ENCODE results near the gene HMBS.
"Not testable (repeated sequence)": the region's sequence is repeated elsewhere in the genome, so short reads cannot be mapped to it uniquely, and the experiment has no call there.

Gene HMBS

GRCh38 chr11:119100994-119101758, 16.5 kb downstream of the HMBS start:
- no peak for DNase-seq (ENCODE audit: low read depth in 4 of 4, low spot score in 1 of 4)

GRCh38 chr11:119101759-119102423, 17.2 kb downstream of the HMBS start, which contains the start of gene DPAGT1:
TSS of gene DPAGT1 (minus strand) at chr11:119101853. CDS start at chr11:119101655, 198 bp downstream.
- DNase-seq (ENCODE audit: low read depth in 4 of 4, low spot score in 1 of 4): peak in 3 of 4 experiments; percentile 52 to 78 (median 76)

- not testable (repeated sequence) for DNase-seq (ENCODE audit: low read depth in 4 of 4, low spot score in 1 of 4)
Observed at GRCh38 chr11:119103161-119103664, 18.5 kb downstream of the HMBS start.

- no peak for DNase-seq (ENCODE audit: low read depth in 4 of 4, low spot score in 1 of 4)
Observed at GRCh38 chr11:119103793-119104192, 19.1 kb downstream of the HMBS start.

GRCh38 chr11:119106564-119107537, 22.2 kb downstream of the HMBS start, which contains the start of gene C2CD2L:
TSS of gene C2CD2L (plus strand) at chr11:119107344. CDS start at chr11:119107742, 398 bp downstream.
- peak; percentile 67 to 88 (median 78) for DNase-seq (ENCODE audit: low read depth in 4 of 4, low spot score in 1 of 4)

GRCh38 chr11:119107538-119108145, 23.0 kb downstream of the HMBS start:
- no peak for DNase-seq (ENCODE audit: low read depth in 4 of 4, low spot score in 1 of 4)

GRCh38 chr11:119108146-119108856, 23.6 kb downstream of the HMBS start:
- no peak for DNase-seq (ENCODE audit: low read depth in 4 of 4, low spot score in 1 of 4)

GRCh38 chr11:119108857-119109221, 24.2 kb downstream of the HMBS start:
- DNase-seq (ENCODE audit: low read depth in 4 of 4, low spot score in 1 of 4): no peak

GRCh38 chr11:119109843-119110242, 25.2 kb downstream of the HMBS start:
- no peak for DNase-seq (ENCODE audit: low read depth in 4 of 4, low spot score in 1 of 4)

GRCh38 chr11:119110439-119110838, 25.8 kb downstream of the HMBS start:
- no peak for DNase-seq (ENCODE audit: low read depth in 4 of 4, low spot score in 1 of 4)

- DNase-seq (ENCODE audit: low read depth in 4 of 4, low spot score in 1 of 4): no peak
Observed at GRCh38 chr11:119111361-119111925, 26.8 kb downstream of the HMBS start.

- DNase-seq (ENCODE audit: low read depth in 4 of 4, low spot score in 1 of 4): no peak
Observed at GRCh38 chr11:119112314-119113020, 27.8 kb downstream of the HMBS start.

- DNase-seq (ENCODE audit: low read depth in 4 of 4, low spot score in 1 of 4): no peak
Observed at GRCh38 chr11:119113716-119114115, 29.0 kb downstream of the HMBS start.

GRCh38 chr11:119114351-119114750, 29.7 kb downstream of the HMBS start:
- DNase-seq (ENCODE audit: low read depth in 4 of 4, low spot score in 1 of 4): no peak

- no peak for DNase-seq (ENCODE audit: low read depth in 4 of 4, low spot score in 1 of 4)
Observed at GRCh38 chr11:119115484-119116234, 31.0 kb downstream of the HMBS start.

- DNase-seq (ENCODE audit: low read depth in 4 of 4, low spot score in 1 of 4): no peak
Observed at GRCh38 chr11:119116235-119116594, 31.5 kb downstream of the HMBS start.

GRCh38 chr11:119116601-119117000, 31.9 kb downstream of the HMBS start:
- no peak for DNase-seq (ENCODE audit: low read depth in 4 of 4, low spot score in 1 of 4)

- no peak for DNase-seq (ENCODE audit: low read depth in 4 of 4, low spot score in 1 of 4)
Observed at GRCh38 chr11:119117004-119117706, 32.5 kb downstream of the HMBS start.

Data from stimulated activated CD4-positive, alpha-beta T cell treated with anti-CD3 and anti-CD28 coated beads, Interleukin-1b, Interleukin-23, amount 100 ng/mL, for 24 hours (primary cell).